NCI-H774 (cell line): ENCODE data around the gene PPM1G.
"Not testable (repeated sequence)": the region's sequence is repeated elsewhere in the genome, so short reads cannot be mapped to it uniquely, and the experiment has no call there.

Experiments
- DNase-seq: peaks from one replicate; lab custom pipeline; 2025; lab: John Stamatoyannopoulos, UW

The PPM1G gene, protein sequence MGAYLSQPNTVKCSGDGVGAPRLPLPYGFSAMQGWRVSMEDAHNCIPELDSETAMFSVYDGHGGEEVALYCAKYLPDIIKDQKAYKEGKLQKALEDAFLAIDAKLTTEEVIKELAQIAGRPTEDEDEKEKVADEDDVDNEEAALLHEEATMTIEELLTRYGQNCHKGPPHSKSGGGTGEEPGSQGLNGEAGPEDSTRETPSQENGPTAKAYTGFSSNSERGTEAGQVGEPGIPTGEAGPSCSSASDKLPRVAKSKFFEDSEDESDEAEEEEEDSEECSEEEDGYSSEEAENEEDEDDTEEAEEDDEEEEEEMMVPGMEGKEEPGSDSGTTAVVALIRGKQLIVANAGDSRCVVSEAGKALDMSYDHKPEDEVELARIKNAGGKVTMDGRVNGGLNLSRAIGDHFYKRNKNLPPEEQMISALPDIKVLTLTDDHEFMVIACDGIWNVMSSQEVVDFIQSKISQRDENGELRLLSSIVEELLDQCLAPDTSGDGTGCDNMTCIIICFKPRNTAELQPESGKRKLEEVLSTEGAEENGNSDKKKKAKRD

DNA sequence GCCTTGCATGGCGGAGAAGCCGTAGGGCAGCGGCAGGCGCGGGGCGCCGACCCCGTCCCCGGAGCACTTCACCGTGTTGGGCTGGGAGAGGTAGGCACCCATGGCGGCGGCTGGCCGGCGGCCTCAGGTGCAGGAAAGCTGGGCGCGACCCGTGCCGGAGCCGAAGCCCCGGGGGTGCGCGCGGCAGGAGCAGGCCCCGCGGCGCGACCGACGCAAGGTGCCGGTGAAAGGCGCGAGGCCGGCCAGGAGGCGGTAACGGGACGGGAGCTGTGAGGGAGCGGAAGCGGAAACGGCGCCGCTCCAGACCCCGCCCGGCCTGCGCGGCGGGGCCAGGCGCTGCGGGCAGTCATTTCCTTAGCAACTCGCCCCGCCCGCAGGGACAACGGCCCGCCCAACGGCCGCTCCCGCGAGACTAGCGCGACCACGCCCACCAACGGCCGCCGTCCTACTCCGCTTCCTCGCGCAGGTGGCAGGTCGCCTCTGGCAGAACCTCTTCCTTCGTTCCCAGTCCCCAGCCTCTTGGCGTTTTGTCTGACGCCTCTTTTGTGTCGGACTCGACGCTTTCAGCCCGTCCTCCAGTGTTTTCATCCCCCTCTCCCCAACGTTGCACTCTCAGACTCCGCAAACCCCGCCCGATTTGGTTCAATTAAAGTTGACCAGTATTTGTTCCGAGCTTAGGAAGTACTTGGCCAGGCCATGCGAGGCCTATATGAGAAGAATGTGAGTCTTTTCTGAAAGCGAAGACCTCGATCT lies at the start of gene PPM1G:
PPM1G (minus strand) TSS at position 271 of the 753 bp plus-strand sequence; CDS start at position 102, 169 bp downstream.
- peak; percentile 95 for DNase-seq

GRCh38 chr2:27453968-27454367 lies 44.6 kb upstream of the PPM1G start:
- no peak for DNase-seq

GRCh38 chr2:27451095-27451494 lies 41.7 kb upstream of the PPM1G start:
- DNase-seq: no peak

DNA sequence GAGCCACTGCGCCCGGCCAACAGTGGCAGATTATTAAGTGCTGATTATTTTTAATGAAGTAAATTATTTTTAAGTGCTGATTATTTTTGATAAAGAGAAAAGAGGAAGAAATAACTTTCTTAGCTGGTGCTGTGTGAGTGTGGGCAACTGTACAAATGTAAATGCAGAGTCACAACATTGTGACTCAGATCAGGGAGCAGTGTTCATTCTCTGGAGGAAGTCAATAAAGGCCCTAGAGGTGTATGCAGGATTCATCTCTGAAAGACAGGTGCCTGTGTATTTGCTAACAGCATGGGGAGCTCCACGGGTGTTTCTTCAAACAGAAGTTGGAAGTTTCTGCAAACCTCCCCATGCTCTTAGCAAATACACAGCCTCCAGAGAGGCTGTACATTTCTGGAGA lies 39.0 kb upstream of the PPM1G start:
- no peak for DNase-seq

GRCh38 chr2:27446057-27446456 lies 36.7 kb upstream of the PPM1G start:
- DNase-seq: no peak

DNA sequence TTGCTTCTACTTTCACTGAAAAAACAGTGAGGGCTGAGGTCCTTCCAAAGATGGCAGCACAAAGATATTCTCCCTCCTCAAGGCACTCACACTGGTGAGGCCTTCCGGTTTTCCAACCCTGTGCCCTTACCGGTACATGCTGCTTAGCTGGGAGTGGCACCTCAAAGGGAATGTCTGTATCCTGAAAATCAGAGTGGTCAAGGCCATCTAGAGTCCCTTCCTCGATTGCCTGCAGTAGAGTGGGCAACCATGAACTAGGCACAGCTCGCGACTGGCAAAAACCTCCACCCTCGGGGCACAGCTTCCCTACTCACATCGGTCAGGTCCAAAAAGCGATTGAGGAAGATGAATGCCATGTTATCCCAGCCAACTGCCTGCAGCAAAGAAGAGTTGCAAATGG lies 36.2 kb upstream of the PPM1G start:
- no peak for DNase-seq

GRCh38 chr2:27445155-27445554 lies 35.8 kb upstream of the PPM1G start:
- DNase-seq: no peak

- no peak for DNase-seq
These were observed 33.5 kb upstream of the PPM1G start for GRCh38 chr2:27442920-27443282.

- no peak for DNase-seq
These were observed 32.8 kb upstream of the PPM1G start, which contains the start of gene KRTCAP3 for GRCh38 chr2:27441958-27442919. TSS of gene KRTCAP3 (plus strand) at chr2:27442381. CDS start at chr2:27442413, 32 bp downstream.

DNA sequence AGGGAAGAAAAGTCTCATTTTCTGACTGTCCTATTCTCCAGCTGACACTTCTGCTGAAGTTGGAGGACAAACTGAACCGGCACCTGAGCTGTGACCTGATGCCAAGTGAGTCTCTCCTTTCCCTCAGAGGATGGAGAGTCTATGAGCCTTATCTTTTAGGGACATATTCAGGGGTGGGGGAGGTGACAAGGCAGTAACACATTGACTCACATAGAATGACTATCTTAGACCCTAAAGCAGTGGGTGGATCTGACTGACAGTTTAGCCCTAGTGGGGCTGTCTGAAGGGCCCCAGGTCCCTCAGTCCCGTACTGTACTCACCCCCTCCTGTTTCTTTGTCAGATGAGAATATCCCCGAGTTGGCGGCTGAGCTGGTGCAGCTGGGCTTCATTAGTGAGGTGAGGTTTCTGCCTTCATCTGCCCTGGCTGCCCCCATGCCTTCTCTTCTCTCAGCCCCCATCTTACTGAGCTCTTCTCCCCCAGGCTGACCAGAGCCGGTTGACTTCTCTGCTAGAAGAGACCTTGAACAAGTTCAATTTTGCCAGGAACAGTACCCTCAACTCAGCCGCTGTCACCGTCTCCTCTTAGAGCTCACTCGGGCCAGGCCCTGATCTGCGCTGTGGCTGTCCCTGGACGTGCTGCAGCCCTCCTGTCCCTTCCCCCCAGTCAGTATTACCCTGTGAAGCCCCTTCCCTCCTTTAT lies 32.0 kb upstream of the PPM1G start:
- no peak for DNase-seq

DNA sequence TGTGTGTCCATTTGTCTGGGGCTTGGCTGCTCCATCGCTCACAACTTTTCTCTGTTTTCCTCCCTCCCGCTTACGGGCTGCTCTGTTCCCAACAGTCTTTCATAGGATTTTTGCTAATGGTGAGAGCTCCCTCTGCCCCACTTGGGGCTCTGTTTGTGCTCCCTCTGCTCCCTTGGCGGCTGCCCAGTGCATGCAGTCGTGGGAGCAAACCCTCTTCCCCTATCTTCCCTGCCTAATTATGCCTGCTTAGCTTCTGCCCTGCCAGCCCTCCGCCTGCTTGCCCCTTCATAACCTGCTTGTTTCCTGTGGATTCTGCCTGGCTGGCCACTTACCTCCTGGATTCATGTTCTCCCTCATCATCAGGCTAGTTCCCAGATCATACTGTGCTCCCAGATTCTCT lies 26.2 kb upstream of the PPM1G start:
- DNase-seq: no peak

DNA sequence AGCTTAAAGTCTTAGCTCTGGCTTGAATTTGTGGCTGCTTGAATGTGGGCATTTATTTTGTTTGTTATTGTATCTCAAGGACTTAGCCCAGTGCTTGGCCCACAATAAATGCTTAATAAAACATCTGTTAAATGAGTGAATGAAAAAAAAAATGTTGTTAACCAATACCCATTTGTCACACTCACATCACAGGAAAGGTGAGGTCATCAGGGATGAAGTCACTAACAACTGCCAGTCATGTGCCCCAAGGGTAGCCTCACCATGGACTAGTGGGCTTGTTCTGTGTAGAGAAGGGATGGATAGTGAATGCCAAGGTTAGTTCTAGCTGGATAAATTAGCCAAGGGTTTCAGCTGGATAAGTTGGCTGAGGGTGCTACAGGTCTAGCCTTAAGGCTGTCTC lies 22.0 kb upstream of the PPM1G start:
- DNase-seq: no peak

GRCh38 chr2:27428978-27429541 lies 19.7 kb upstream of the PPM1G start:
- DNase-seq: peak; percentile 68

DNA sequence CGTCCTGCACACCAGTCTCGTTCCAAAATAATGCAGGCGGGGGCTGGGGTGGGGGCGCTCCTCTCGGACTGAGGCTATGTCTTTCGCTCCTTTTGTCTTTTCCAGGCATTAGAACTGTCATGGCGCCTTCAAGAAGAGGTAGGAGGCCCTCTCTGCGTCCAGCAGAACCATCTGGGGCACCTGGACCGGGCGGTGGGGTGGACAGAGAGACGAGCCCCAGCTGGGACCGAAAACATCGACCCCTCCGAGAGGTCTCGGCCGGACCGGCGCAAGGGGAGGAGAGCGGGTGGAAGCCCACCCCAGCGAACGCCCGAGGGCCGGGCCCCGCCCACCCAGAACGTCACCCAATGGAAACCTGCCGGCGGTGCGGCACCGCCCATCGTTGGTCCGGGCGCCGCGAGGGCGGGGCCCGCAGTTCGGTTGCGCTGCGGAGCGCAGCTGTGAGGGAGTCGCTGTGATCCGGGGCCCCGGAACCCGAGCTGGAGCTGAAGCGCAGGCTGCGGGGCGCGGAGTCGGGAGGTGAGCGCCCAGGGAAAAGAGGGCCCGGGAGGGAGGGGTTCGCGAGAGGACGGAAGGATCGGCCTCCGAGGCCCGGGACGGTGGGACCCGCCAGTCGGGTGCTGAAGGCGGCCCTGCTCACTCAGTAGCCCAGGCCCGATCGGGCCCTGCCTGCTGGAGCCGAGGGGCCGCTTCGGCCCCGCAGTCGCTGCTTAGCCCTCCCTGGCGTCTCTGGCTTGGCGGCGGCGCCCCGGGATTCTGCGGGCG lies 19.0 kb upstream of the PPM1G start, which contains the start of gene NRBP1:
NRBP1 (plus strand) TSS at position 419 of the 765 bp plus-strand sequence. CDS start 4,643 bp downstream, outside the sequence.
- DNase-seq: peak; percentile 88

DNA sequence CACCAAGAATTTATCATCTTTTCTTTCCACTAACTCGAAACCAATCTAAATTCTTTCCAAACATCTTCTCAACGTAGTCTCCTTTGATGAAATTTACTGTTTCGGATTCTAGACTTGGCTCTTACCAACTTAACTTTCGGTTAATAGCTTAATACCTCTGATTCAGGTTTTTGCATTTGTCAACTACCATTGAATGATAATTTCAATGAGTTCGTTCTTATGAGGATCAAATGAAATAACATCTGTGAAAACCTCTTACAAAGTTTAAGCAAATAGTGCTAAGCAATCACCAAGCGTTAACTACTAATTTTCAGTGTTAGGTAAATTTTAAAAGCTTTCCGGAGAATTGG lies 18.4 kb upstream of the PPM1G start:
- DNase-seq: no peak

DNA sequence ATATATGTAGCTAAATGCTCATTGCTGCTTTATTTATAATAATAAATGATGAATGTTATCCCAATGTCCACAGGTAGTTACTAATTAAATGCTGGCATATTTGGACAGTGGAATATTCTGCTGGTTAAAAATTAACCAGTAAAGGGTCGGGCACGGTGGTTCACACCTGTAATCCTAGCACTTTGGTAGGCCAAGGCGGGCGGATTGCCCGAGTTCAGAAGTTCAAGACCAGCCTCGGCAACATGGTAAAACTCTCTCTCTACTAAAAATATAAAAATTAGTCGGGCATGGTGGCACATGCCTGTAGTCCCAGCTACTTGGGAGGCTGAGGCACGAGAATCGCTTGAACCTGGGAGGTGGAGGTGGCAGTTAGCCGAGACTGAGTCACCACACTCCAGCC lies 15.6 kb upstream of the PPM1G start:
- DNase-seq: not testable (repeated sequence)

DNA sequence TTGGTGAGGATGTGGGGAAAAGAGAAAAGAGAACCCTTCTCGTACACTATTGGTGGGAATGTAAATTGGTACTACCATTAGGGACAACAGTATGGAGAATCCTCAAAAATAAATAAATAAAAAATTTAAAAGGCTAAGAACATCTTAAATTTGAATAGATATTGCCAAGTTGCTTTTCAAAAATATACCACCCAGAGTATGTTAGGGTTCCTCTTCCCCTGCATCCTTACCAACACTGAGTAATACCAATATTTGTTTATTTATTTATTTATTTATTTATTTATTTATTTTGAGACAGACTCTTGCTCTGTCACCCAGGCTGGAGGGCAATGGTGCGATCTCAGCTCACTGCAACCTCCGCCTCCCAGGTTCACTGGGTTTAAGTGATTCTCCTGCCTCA lies 13.6 kb upstream of the PPM1G start:
- DNase-seq: no peak

DNA sequence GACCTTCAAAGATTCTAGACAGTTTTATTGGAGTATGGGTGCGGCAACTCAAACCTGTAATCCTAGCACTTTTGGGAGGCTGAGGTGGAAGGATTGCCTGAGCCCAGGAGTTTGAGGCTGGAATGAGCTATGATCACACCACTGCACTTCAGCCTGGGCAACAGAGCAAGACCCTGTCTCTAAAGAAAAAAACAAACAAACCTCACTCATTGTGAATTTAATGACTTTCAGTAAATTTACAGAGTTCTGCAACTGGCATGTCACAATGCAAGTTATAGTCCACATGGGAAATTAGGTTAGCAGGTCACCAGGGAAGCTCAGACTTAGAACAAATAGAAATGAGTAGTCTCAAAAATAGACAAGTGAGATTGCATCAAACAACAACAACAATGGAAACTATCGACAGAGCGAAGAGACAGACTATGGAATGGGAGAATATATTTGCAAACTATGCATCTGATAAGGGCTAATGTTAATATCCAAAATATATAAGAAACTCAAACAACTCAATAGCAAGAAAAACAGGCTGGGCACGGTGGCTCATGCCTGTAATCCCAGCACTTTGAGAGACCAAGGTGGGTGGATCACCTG lies 12.4 kb upstream of the PPM1G start:
- no peak for DNase-seq

DNA sequence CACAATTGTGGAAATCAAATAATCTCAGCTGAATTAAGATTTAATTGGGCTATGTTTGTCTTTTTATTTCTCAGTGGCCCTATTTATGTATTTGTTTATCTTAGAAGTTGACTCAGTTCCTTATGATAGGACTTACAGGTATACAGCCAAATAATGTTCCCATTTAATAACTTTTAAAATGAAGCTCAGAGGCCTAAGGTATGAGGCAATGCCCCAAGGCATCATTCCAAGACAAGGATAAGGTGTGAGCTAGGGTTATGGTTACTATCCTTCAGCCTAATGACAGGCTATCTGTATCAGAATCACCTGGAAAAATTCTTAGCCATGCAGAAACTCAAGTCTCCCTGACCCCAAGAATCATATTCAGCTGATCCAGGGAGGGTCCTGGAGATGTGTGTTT lies 11.6 kb upstream of the PPM1G start:
- no peak for DNase-seq

DNA sequence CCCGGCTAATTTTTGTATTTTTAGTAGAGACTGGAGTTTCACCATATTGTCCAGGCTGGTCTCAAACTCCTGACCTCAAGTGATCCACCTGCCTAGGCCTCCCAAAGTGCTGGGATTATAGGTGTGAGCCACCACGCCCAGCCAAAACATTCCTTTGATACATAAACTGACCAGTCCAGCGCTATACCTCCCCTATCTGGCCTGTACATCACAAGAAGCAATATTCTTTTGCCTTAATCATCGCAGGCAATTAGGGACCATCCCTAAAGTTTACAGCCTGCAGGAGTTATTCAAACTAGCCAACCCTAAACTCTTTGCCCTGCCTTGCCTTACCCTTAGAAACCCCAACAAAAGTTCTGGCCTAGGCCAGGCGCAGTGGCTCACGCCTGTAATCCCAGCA lies 6.8 kb upstream of the PPM1G start:
- no peak for DNase-seq
